Calu3 (cell line): ENCODE measurements around the gene GOLGA7B. TPM values are rescaled to one million over a fixed set of nuclear protein-coding genes. Genes with fewer than 3 reads are reported as not detected.

Experiments
- BruUV-seq: library from RNA; stranded (reverse); fragments of 400-500 nt; replicated peaks from 2 replicates; lab custom pipeline; 2021; lab: Mats Ljungman, UMichigan
- CTCF ChIA-PET: fragments of 300-600 bp; sonication (Branson Sonifier 250); formaldehyde crosslinking; loops from one replicate; lab custom pipeline; 2022; ENCODE audit warnings: antibody characterized with exemption; lab: Charles Lee
- DNase-seq: peaks from one replicate; pipeline ENCODE4 v3.0.0; 2022
- H3K27ac Mint-ChIP-seq: one replicate; pipeline ENCODE4 v1.8.0; 2022; ENCODE audit warnings: mixed read lengths; ENCODE audit not compliant: unreplicated experiment
- H3K27me3 Mint-ChIP-seq: one replicate; pipeline ENCODE4 v1.8.0; 2022; ENCODE audit warnings: mixed read lengths; ENCODE audit not compliant: unreplicated experiment
- H3K36me3 Mint-ChIP-seq: one replicate; pipeline ENCODE4 v1.8.0; 2022; ENCODE audit warnings: mild to moderate bottlenecking, moderate library complexity, mixed read lengths; ENCODE audit not compliant: insufficient read depth, unreplicated experiment
- H3K4me1 Mint-ChIP-seq: one replicate; pipeline ENCODE4 v1.8.0; 2022; ENCODE audit warnings: mild to moderate bottlenecking, low read depth, mixed read lengths; ENCODE audit not compliant: unreplicated experiment
- H3K4me3 Mint-ChIP-seq: one replicate; pipeline ENCODE4 v1.8.0; 2022; ENCODE audit warnings: mild to moderate bottlenecking, low read depth, moderate library complexity, mixed read lengths; ENCODE audit not compliant: unreplicated experiment
- H3K9me3 Mint-ChIP-seq: one replicate; pipeline ENCODE4 v1.8.0; 2022; ENCODE audit warnings: low read depth, mixed read lengths; ENCODE audit not compliant: unreplicated experiment
- intact Hi-C: fragments of 100-400 bp; cut with micrococcal nuclease; formaldehyde crosslinking; loops from one replicate; pipeline ENCODE4 v1.10.0; 2022; ENCODE audit not compliant: unreplicated experiment
- total RNA-seq: library from RNA; stranded (reverse); gene quantifications from 2 replicates; pipeline ENCODE4 v1.2.3, GENCODE V29; 2022
- TF ChIP-seq, protein P1 (sequence below): fragments of 200-600 bp; IDR thresholded peaks from one replicate; pipeline ENCODE4 v1.8.0; 2022; ENCODE audit warnings: antibody characterized with exemption; ENCODE audit not compliant: unreplicated experiment

The GOLGA7B gene
- total RNA-seq, 1 experiment from 2014 or later = 1.0 TPM

DNA sequence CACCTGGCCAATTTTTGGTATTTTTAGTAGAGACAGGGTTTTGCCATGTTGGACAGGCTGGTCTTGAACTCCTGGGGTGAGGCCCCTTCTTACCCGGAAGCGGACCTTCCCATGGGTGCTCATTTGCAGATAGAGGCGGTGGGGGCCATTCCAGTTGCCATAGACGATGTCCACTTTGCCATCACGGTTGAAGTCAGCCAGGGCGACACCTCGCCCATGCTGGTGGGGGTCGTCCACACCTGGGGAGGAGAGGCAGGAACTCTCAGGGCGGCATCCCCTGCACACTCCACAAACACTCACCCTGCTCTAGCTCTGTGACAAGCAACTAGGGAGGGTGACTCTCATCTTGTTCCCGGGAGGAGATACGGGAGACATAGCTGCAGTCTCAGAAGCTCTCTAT lies 54.9 kb downstream of the GOLGA7B start:
- intact Hi-C loops = no loop called here

DNA sequence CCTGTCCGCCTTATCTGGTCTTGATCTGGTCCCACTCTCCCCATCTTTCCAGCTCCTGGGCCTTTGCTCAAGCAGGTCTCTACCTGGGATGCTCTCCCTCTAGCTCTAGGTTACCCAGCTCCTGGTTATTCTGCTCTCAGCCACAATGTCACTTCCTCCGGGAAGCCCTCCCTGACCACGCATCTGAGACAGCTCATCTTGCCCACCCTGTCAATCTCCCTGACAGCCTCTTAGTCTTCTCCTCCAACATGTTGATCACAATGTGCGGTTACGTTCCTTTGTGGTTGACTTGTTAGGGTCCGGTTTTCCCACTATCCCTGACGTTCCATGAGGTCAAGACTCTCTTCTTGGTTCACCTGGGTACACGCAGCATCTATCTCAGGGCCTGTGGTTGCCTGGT lies 55.6 kb downstream of the GOLGA7B start:
- CTCF ChIA-PET = no interaction called here
- no peaks in the 10 kb centered on the region for H3K9me3 Mint-ChIP-seq
- H3K27me3 Mint-ChIP-seq = peaks cover 30% of the 10 kb centered on the region
- TF ChIP-seq, protein P1, sequence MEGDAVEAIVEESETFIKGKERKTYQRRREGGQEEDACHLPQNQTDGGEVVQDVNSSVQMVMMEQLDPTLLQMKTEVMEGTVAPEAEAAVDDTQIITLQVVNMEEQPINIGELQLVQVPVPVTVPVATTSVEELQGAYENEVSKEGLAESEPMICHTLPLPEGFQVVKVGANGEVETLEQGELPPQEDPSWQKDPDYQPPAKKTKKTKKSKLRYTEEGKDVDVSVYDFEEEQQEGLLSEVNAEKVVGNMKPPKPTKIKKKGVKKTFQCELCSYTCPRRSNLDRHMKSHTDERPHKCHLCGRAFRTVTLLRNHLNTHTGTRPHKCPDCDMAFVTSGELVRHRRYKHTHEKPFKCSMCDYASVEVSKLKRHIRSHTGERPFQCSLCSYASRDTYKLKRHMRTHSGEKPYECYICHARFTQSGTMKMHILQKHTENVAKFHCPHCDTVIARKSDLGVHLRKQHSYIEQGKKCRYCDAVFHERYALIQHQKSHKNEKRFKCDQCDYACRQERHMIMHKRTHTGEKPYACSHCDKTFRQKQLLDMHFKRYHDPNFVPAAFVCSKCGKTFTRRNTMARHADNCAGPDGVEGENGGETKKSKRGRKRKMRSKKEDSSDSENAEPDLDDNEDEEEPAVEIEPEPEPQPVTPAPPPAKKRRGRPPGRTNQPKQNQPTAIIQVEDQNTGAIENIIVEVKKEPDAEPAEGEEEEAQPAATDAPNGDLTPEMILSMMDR = no peak
- no peak overlapping the region for H3K4me3 Mint-ChIP-seq
- intact Hi-C loops = no loop called here
- DNase-seq = no peak
- no peaks in the 10 kb centered on the region for H3K36me3 Mint-ChIP-seq
- no peaks in the 10 kb centered on the region for H3K4me1 Mint-ChIP-seq
- no TSS peak for BruUV-seq
- H3K27ac Mint-ChIP-seq = no peak overlapping the region

More for the DNA sequence above, 54.9 kb downstream of the GOLGA7B start:
- no peaks in the 10 kb centered on the region for H3K4me1 Mint-ChIP-seq
- DNase-seq = no peak
- TF ChIP-seq, protein P1 = no peak
- no peaks in the 10 kb centered on the region for H3K9me3 Mint-ChIP-seq
- no peak overlapping the region for H3K27ac Mint-ChIP-seq
- H3K4me3 Mint-ChIP-seq = no peak overlapping the region
- no TSS peak for BruUV-seq
- CTCF ChIA-PET = no interaction called here
- no peaks in the 10 kb centered on the region for H3K36me3 Mint-ChIP-seq
- H3K27me3 Mint-ChIP-seq = peaks cover 30% of the 10 kb centered on the region

DNA sequence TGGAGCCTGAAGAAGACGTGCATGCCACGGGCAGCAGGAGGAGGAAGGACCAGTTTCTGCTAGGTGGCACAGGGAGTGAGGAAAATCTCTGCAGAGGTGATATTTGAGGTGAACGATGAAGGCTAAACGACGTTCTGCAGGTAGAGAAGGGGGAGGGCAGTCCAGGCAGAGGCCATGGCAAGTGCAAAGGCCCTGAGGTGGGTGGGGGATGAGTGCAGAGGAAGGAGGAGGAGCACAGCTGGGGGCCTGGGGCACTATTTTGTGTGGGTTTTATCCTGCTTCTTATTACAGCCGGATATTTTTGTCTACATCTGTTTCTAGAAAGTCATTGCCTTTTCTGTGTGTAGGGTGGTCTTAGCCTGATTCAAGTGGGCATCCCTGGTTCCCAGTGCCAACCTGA lies 57.6 kb downstream of the GOLGA7B start:
- intact Hi-C loops = no loop called here
- TF ChIP-seq, protein P1 = no peak
- no peaks in the 10 kb centered on the region for H3K4me1 Mint-ChIP-seq
- CTCF ChIA-PET = no interaction called here
- no peak overlapping the region for H3K27ac Mint-ChIP-seq
- peaks cover 42% of the 10 kb centered on the region for H3K27me3 Mint-ChIP-seq
- no peak overlapping the region for H3K4me3 Mint-ChIP-seq
- no TSS peak for BruUV-seq
- no peaks in the 10 kb centered on the region for H3K36me3 Mint-ChIP-seq
- no peaks in the 10 kb centered on the region for H3K9me3 Mint-ChIP-seq
- no peak for DNase-seq

DNA sequence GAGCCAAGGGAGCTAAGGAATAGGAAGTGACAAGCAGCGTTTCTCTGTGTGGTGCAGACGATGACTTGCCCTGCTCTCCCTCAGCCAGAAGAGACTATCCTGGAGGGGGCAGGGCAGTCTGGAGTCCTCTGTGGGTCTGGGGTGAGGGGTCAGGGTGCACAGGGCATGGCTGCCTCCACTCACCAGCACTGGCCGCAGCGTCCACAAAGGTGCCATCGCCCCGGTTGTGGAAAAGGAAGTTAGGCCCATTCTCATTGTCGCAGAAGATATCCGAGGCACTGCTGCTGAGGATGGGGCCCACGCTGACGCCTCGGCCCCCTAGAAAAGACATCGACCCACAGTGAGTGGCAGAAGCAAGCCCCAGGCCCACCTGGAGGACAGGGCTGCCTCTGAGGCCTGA lies 58.2 kb downstream of the GOLGA7B start:
- BruUV-seq = no TSS peak
- H3K9me3 Mint-ChIP-seq = no peaks in the 10 kb centered on the region
- TF ChIP-seq, protein P1 = no peak
- no peak overlapping the region for H3K4me3 Mint-ChIP-seq
- DNase-seq = no peak
- H3K27me3 Mint-ChIP-seq = peaks cover 42% of the 10 kb centered on the region
- CTCF ChIA-PET = no interaction called here
- intact Hi-C loops = no loop called here
- no peak overlapping the region for H3K27ac Mint-ChIP-seq
- no peaks in the 10 kb centered on the region for H3K4me1 Mint-ChIP-seq
- H3K36me3 Mint-ChIP-seq = no peaks in the 10 kb centered on the region
